Ascending aorta (tissue), 2 donors: ENCODE results near the gene GP2. TPM values are rescaled to one million over a fixed set of nuclear protein-coding genes. Genes with fewer than 3 reads are reported as not detected.

ENCODE experiments used
- DNase-seq, 2 donors: peaks; one replicate each; pipeline ENCODE4 v3.0.0-alpha.2; 2019; ENCODE audit warnings: low spot score in 2 of 2
- H3K27ac ChIP-seq, 2 donors: fragments of 200-600 bp; sonication (generic); one replicate each; pipeline ENCODE4 v1.5.1; 2016 to 2017; ENCODE audit warnings: mild to moderate bottlenecking in 1 of 2
- H3K27me3 ChIP-seq: fragments of 200-600 bp; sonication (generic); one replicate; pipeline ENCODE4 v1.5.1; 2017
- H3K36me3 ChIP-seq, 2 donors: fragments of 200-600 bp; sonication (generic); one replicate each; pipeline ENCODE4 v1.5.1; 2016
- H3K4me1 ChIP-seq, 2 donors: fragments of 200-600 bp; sonication (generic); one replicate each; pipeline ENCODE4 v1.5.1; 2016 to 2017; ENCODE audit warnings: mild to moderate bottlenecking in 1 of 2
- H3K4me3 ChIP-seq, 2 donors: fragments of 200-600 bp; sonication (generic); one replicate each; pipeline ENCODE4 v1.5.1; 2016 to 2017; ENCODE audit warnings: mild to moderate bottlenecking in 1 of 2
- H3K9me3 ChIP-seq, 2 donors: fragments of 200-600 bp; sonication (generic); one replicate each; pipeline ENCODE4 v1.5.1; 2016
- CTCF ChIP-seq, 3 experiments: fragments of 200-600 bp in 2 of 3; fragments of 450-650 bp in 1 of 3; sonication (generic) in 2 of 3; IDR thresholded peaks; one replicate each; pipeline ENCODE4 v1.5.1; 2016 to 2019; ENCODE audit warnings: antibody characterized with exemption in 3 of 3, mild to moderate bottlenecking in 1 of 3, moderate library complexity in 1 of 3
- intact Hi-C: fragments of 100-400 bp; cut with DNase I; formaldehyde crosslinking; loops from one replicate; pipeline ENCODE4 v1.15.1; 2023
- total RNA-seq: library from RNA; depleted of rRNA; stranded (reverse); fragments of >200 nt; gene quantifications from one replicate; pipeline ENCODE4 v1.1.0, GENCODE V29; 2016

The GP2 gene
- total RNA-seq, 1 donor from 2014 or later, result 0.11 TPM

DNA sequence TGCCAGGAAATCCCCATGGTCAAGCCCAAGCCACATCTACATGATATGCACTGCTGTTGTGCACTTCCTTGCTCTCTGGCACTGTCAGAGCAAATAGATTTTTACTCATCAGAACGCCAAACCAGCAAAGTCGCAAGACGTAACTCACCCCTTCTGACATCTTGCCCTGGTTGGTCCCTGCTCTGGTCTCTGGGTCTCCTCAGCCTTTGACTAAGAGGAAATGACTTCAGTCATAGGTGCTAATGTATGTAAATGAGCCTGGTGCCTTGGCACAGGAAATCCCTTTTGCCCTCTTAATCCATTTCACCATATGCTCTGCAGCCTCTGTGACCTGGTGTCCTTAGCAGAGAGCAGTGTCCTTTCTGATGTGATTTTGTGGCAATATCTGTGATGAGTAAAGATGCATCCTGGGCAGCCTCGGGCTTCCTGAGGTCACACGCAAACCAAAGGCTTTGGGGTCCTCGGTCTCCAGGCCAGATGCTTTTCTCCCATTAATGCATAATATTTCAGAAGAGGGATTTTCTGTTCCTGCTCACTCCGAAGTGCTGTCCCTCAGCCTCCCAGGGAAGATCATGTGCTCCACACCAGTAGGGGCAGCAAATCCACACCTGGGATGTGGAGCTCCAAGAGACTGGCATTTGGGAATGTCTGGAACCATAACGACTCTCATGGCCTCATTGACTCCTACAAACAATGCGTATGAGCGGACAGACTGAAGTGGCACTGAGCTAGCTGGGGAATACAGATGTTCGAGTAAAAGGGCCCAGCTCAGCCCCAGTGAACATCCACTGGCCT lies 66.9 kb downstream of the GP2 start:
- no peak overlapping the region for H3K4me3 ChIP-seq
- H3K27me3 ChIP-seq, result no peaks in the 10 kb centered on the region
- H3K4me1 ChIP-seq, result no peaks in the 10 kb centered on the region
- DNase-seq, result no peak
- no peak for TF ChIP-seq CTCF (IDR thresholded peaks at IDR 0.05)
- no peak overlapping the region for H3K27ac ChIP-seq
- intact Hi-C loops, result no loop called here
- no peaks in the 10 kb centered on the region for H3K9me3 ChIP-seq
- H3K36me3 ChIP-seq, result no peaks in the 10 kb centered on the region

Other genes with a start within 250 kb of the GP2 start
- not detected for gene UMOD, start 25.2 kb upstream of the GP2 start, total RNA-seq
- not detected for gene PDILT, start 77.2 kb upstream of the GP2 start, total RNA-seq
- not detected for gene ACSM5, start 82.0 kb upstream of the GP2 start, total RNA-seq
- gene ACSM2A, start 124.0 kb upstream of the GP2 start, total RNA-seq, result not detected
- gene ACSM2B, start 248.9 kb upstream of the GP2 start, total RNA-seq, result not detected